Ovary (tissue), 9 donors: ENCODE results near the gene CFAP206. TPM values are rescaled to one million over a fixed set of nuclear protein-coding genes. Genes with fewer than 3 reads are reported as not detected.

Experiments
- DNase-seq, 5 donors: peaks; one replicate each; pipeline ENCODE4 v3.0.0-alpha.2; 2019 to 2020
- H3K27ac ChIP-seq, 2 donors: fragments of 200-600 bp; one replicate each; pipeline versions ENCODE4 v1.5.1 to v1.8.0; 2019 to 2022
- H3K27me3 ChIP-seq: fragments of 200-600 bp; one replicate; pipeline ENCODE4 v1.8.0; 2022
- H3K36me3 ChIP-seq: fragments of 200-600 bp; sonication (generic); one replicate; pipeline ENCODE4 v1.5.1; 2019
- H3K4me1 ChIP-seq: one replicate; pipeline ENCODE4 v1.8.1; 2013; ENCODE audit warnings: mild to moderate bottlenecking, moderate library complexity; ENCODE audit not compliant: insufficient read depth
- H3K4me3 ChIP-seq: fragments of 200-600 bp; sonication (generic); one replicate; pipeline ENCODE4 v1.5.1; 2017
- H3K9me3 ChIP-seq, 2 donors: fragments of 200-600 bp in 1 of 2; sonication (generic) in 1 of 2; one replicate each; pipeline versions ENCODE4 v1.5.1 to v1.8.1; 2013 to 2019; ENCODE audit warnings: mild to moderate bottlenecking in 1 of 2, moderate library complexity in 1 of 2
- EP300 ChIP-seq: sonication (generic); formaldehyde crosslinking; IDR thresholded peaks from one replicate; pipeline ENCODE4 v1.6.1; 2017; ENCODE audit warnings: antibody characterized with exemption
- POLR2A ChIP-seq: fragments of 450-650 bp; IDR thresholded peaks from one replicate; pipeline ENCODE4 v1.6.1; 2017; ENCODE audit warnings: antibody characterized with exemption, mild to moderate bottlenecking, moderate library complexity
- WGBS, 3 donors: extraction: QIAGEN DNeasy Blood & Tissue Kit in 1 of 3; methylation state at CpG; one replicate each; pipeline versions ENCODE4 v1.1.5 to v1.1.7; 2013 to 2017; 5-methylcytosine and 5-hydroxymethylcytosine counted together
- intact Hi-C, 4 donors: fragments of 100-400 bp; cut with DNase I; formaldehyde crosslinking; loops; one replicate each; pipeline versions ENCODE4 v1.11.0 to v1.15.1; 2022 to 2023
- polyA plus RNA-seq, 2 donors: library from polyadenylated mRNA; stranded (reverse); fragments of 200-250 nt in 1 of 2; fragments of 350-450 nt in 1 of 2; fragmentation: Illumina TruSeq in 1 of 2; extraction: RNeasy Lipid Tissue Mini Kit (QIAGEN cat#74804) in 1 of 2; gene quantifications; one replicate each; pipeline ENCODE4 v1.2.3, GENCODE V29; 2013 to 2014
- total RNA-seq, 7 donors: library from RNA; depleted of rRNA in 2 of 7; stranded (reverse); fragments of >200 nt in 2 of 7; fragmentation: NEBNext Ultra II Directional in 3 of 7; extraction: Animal tissue kit (Norgen Biotek cat#: 25700) in 3 of 7; gene quantifications; one replicate each; pipeline versions ENCODE4 v1.1.0 to v1.2.4, GENCODE V29; 2016 to 2023
- TF ChIP-seq, protein P1 (sequence below), 3 donors: fragments of 450-650 bp in 2 of 3; fragments of 200-600 bp in 1 of 3; IDR thresholded peaks; one replicate each; pipeline versions ENCODE4 v1.5.1 to v1.8.0; 2016 to 2022; ENCODE audit warnings: antibody characterized with exemption in 3 of 3, mild to moderate bottlenecking in 1 of 3
- donor health status: DM: no; HTN: no; CAD: no; lungs with moderate emphysema.
- donor health status: DM: no; HTN: no; CAD: no.
- donor health status: Bipolar disorder and iron deficiency.
- donor health status: DM: yes; HTN: yes; CAD: no.
- donor health status: DM: no; HTN: no; CAD: no.
- donor health status: DM: yes; HTN: yes; CAD: no.

CFAP206 gene
- total and polyA plus RNA-seq, 9 donors, result 0.15 to 9.5 (median 0.57) TPM; not detected in 1

DNA sequence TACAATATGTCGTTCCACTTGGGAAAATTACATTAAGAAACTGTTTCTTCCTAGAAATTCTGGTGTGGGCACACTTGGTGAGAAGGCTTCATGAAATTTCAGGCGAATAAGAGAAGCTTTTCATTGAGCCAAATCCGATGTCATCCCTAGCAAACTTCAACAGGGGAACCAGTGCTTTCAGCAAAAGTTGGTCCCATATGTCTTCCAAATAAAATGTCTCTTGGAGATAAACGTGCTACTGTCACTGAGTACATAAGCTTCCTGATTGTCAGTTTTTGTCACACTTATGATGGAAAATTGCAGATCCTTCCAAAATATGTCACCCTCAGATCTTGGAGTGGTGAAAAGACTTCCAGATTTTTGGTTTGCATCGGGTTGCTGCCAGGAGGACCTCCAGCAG is 33.9 kb downstream of the CFAP206 start:
- intact Hi-C loops, result loop anchor here in 1 of 4 donors (10.0 kb wide), 1 partner anchor 167 kb away; no protein-coding TSS in a partner anchor
- Histone ChIP-seq H3K9me3 (no peaks in the 10 kb centered on the region), H3K4me1 (no peaks in the 10 kb centered on the region), H3K36me3 (no peaks in the 10 kb centered on the region), H3K27me3 (no peaks in the 10 kb centered on the region), H3K4me3 (no peak overlapping the region), H3K27ac (no peak overlapping the region)
- WGBS, 3 donors, result 86 to 93% (median 88%) methylated on average over 5 of the region's 5 CpGs
- DNase-seq, result no peak
- no peak for TF ChIP-seq POLR2A
- TF ChIP-seq EP300, result no peak
- TF ChIP-seq, protein P1, sequence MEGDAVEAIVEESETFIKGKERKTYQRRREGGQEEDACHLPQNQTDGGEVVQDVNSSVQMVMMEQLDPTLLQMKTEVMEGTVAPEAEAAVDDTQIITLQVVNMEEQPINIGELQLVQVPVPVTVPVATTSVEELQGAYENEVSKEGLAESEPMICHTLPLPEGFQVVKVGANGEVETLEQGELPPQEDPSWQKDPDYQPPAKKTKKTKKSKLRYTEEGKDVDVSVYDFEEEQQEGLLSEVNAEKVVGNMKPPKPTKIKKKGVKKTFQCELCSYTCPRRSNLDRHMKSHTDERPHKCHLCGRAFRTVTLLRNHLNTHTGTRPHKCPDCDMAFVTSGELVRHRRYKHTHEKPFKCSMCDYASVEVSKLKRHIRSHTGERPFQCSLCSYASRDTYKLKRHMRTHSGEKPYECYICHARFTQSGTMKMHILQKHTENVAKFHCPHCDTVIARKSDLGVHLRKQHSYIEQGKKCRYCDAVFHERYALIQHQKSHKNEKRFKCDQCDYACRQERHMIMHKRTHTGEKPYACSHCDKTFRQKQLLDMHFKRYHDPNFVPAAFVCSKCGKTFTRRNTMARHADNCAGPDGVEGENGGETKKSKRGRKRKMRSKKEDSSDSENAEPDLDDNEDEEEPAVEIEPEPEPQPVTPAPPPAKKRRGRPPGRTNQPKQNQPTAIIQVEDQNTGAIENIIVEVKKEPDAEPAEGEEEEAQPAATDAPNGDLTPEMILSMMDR (IDR thresholded peaks at IDR 0.05), result no peak

- Histone ChIP-seq H3K4me3 (no peak overlapping the region), H3K4me1 (no peaks in the 10 kb centered on the region), H3K27me3 (no peaks in the 10 kb centered on the region), H3K9me3 (no peaks in the 10 kb centered on the region), H3K27ac (no peak overlapping the region), H3K36me3 (no peaks in the 10 kb centered on the region)
- intact Hi-C loops, result loop anchor here in 1 of 4 donors (10.0 kb wide), 1 partner anchor 170 kb away; no protein-coding TSS in a partner anchor
- DNase-seq, result no peak
- no peak for TF ChIP-seq EP300
- TF ChIP-seq, protein P1 (IDR thresholded peaks at IDR 0.05), result no peak
- TF ChIP-seq POLR2A, result no peak
- WGBS, 3 donors, result 95 to 97% (median 97%) methylated on average over 2 of the region's 2 CpGs
Observed at GRCh38 chr6:87444362-87444761, 36.6 kb downstream of the CFAP206 start.

DNA sequence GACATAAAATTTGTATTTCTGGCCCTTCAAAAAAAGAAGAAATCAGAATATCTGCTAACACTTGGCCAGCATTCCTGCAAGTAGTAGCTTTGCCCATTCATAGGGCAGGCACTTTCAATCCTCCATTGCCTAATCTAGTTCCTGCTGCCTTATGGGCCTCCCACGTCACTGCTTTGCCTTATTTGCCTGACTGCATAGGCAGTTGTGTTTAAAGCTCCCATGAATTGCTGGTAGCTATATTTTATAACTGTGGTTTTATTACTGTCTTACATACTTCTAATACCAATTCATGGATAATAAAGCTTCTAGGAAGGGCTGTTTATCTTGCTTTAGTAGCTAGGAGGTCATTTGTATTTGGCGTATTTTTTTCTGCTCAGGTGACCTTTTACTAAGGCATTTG is 57.3 kb downstream of the CFAP206 start:
- WGBS, 3 donors, result 79 to 84% (median 84%) methylated on average over 2 of the region's 2 CpGs
- Histone ChIP-seq H3K4me3 (no peak overlapping the region), H3K27ac (no peak overlapping the region), H3K36me3 (no peaks in the 10 kb centered on the region), H3K9me3 (no peaks in the 10 kb centered on the region), H3K27me3 (no peaks in the 10 kb centered on the region), H3K4me1 (no peaks in the 10 kb centered on the region)
- no peak for TF ChIP-seq POLR2A
- no peak for DNase-seq
- intact Hi-C loops, result no loop called here

DNA sequence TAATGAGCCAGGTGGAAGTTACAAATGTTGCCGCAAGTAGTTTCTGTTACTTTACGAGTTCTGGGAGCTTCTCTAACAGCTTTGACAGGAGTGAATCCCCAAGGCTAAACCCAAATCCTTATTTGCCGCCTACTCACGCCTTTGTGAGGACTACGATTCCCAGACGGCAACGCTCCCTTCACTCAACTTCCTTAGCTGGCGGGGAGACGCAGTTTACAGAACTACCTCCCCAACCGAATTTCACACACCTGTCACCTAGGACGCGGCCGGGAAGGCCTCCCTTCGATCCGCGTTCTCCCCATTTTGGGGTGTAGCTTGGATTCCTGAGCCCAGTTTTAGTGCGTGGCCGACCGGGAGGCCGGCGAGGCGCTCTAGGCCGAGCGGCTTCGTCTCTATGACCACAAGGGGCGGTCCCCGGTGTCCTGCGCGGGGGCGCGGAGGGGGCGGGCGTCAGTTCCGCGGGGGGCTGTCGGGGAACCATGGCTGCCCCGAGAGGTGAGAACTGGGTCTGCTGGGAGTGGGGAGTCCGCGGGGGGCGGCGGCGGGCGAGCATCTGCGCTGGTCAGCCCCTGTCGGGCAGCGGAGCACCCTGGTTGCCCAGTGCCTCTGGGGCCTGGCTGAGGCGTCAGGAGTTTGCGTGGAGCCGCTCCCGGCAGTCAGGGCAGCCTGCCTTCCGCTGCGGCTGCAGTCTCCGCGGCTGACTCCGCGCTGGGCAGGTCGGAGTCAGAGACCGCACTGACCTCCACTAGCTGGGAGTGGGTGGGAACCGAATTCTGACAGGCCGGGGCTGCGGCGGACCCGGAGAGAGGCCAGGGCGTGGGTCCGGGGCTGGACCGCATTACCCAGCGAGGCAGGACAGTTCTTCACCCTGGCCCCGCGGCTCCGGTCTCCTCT is 65.0 kb downstream of the CFAP206 start, which contains the start of gene SLC35A1:
Gene SLC35A1, plus strand, starts transcription at position 450 of the 894 bp plus-strand sequence. Its CDS starts 30 bp downstream, at position 480.
- Histone ChIP-seq H3K4me1 (peaks cover 3% of the 10 kb centered on the region), H3K4me3 (peak within 1 kb of the TSS; percentile 97), H3K36me3 (no peaks in the 10 kb centered on the region), H3K27me3 (no peaks in the 10 kb centered on the region), H3K27ac (peak within 1 kb of the TSS; percentile 76 to 91), H3K9me3 (no peaks in the 10 kb centered on the region)
- 0 to 1% (median 1%) methylated on average over 58 to 70 of the region's 70 CpGs for whole genome bisulfite sequencing, 3 donors
- intact Hi-C loops, result loop anchor here in 1 of 4 donors (5.0 kb wide), 1 partner anchor 315 kb away; the partner anchor contains the start of gene ZNF292
- TF ChIP-seq POLR2A, result peak; percentile 36
- TF ChIP-seq, protein P1 (IDR thresholded peaks at IDR 0.05), result peak; percentile 22 to 59 (median 37)
- no peak for TF ChIP-seq EP300
- DNase-seq, result peak; percentile 82 to 91 (median 87)
